Endothelial cell of umbilical vein (primary cell): ENCODE measurements around the gene TSPAN14. TPM values are rescaled to one million over a fixed set of nuclear protein-coding genes. Genes with fewer than 3 reads are reported as not detected.

ENCODE experiments used
- BruUV-seq: library from RNA; stranded (reverse); fragments of 400-500 nt; replicated peaks from 2 replicates; lab custom pipeline; 2021; lab: Mats Ljungman, UMichigan
- CTCF ChIA-PET: fragments of 300-600, 350-600 bp; sonication (Branson Sonifier 250); formaldehyde crosslinking; loops from one replicate; lab custom pipeline; 2021; ENCODE audit warnings: antibody characterized with exemption, inconsistent platforms; lab: Charles Lee
- POLR2A ChIA-PET: fragments of 300-600, 350-600 bp; sonication (Branson Sonifier 250); formaldehyde crosslinking; loops from one replicate; lab custom pipeline; 2021; ENCODE audit warnings: antibody characterized with exemption, inconsistent platforms; lab: Charles Lee
- DNase-seq: peaks from one replicate; pipeline ENCODE4 v3.0.0-alpha.2; 2011; ENCODE audit warnings: low read depth, low spot score
- FAIRE-seq: peaks from 2 replicates; lab custom pipeline; 2011; peaks lifted over from hg19 to GRCh38; lab: Jason Lieb, UNC
- H2AFZ ChIP-seq: 2 replicates; pipeline ENCODE4 v1.6.0; 2012; ENCODE audit warnings: low read depth, low read length, control low read depth, inconsistent platforms
- H3K27ac ChIP-seq: 2 replicates; pipeline ENCODE4 v1.5.1; 2011; ENCODE audit warnings: low read depth, mild to moderate bottlenecking, control low read depth, low read length, moderate library complexity; ENCODE audit not compliant: insufficient read depth
- H3K27me3 ChIP-seq, 2 experiments: 2 replicates each; pipeline versions ENCODE4 v1.6.0 to v1.6.1; 2011; ENCODE audit warnings: low read length in 2 of 2, mixed read lengths in 1 of 2; ENCODE audit not compliant: control insufficient read depth in 2 of 2, insufficient read depth in 2 of 2
- H3K36me3 ChIP-seq, 2 experiments: 2 replicates in 1 of 2; 3 replicates in 1 of 2; pipeline ENCODE4 v1.5.1; 2011; ENCODE audit warnings: low read length in 2 of 2, mild to moderate bottlenecking in 1 of 2, moderate library complexity in 1 of 2; ENCODE audit not compliant: control insufficient read depth in 2 of 2, insufficient read depth in 2 of 2; ENCODE audit errors: extremely low read depth in 1 of 2
- H3K4me1 ChIP-seq: 3 replicates; pipeline ENCODE4 v1.5.1; 2011; ENCODE audit warnings: mild to moderate bottlenecking, low read length; ENCODE audit not compliant: control insufficient read depth, insufficient read depth; ENCODE audit errors: extremely low read depth
- H3K4me2 ChIP-seq: 2 replicates; pipeline ENCODE4 v1.6.1; 2011; ENCODE audit warnings: low read length, control low read depth, mixed read lengths; ENCODE audit not compliant: insufficient read depth
- H3K4me3 ChIP-seq, 3 experiments: fragments of 200-600 bp in 1 of 3; sonication (generic), shearing (Covaris generic) in 1 of 3; replicated peaks in 1 of 3; 2 replicates each; pipeline ENCODE4 v1.5.1; 2011 to 2016; ENCODE audit warnings: control low read depth in 3 of 3, low read length in 3 of 3, mild to moderate bottlenecking in 2 of 3, inconsistent platforms in 1 of 3, low read depth in 1 of 3, moderate library complexity in 1 of 3; ENCODE audit not compliant: insufficient read depth in 1 of 3
- H3K79me2 ChIP-seq: 2 replicates; pipeline ENCODE4 v1.6.0; 2012; ENCODE audit warnings: low read length, inconsistent platforms; ENCODE audit not compliant: control insufficient read depth, insufficient read depth
- H3K9ac ChIP-seq: replicated peaks from 2 replicates; pipeline ENCODE3; 2011; ENCODE audit warnings: low read length, control low read depth; ENCODE audit not compliant: insufficient read depth; ENCODE audit errors: extremely low read depth
- H3K9me1 ChIP-seq: replicated peaks from 3 replicates; pipeline ENCODE4 v1.6.0; 2011; ENCODE audit warnings: mild to moderate bottlenecking, low read length; ENCODE audit not compliant: control insufficient read depth, insufficient read depth; ENCODE audit errors: extremely low read depth
- H3K9me3 ChIP-seq: replicated peaks from 2 replicates; pipeline ENCODE4 v1.5.1; 2012; ENCODE audit warnings: low read length, inconsistent platforms; ENCODE audit not compliant: control insufficient read depth, insufficient read depth
- H4K20me1 ChIP-seq: replicated peaks from 2 replicates; pipeline ENCODE3; 2011; ENCODE audit warnings: mild to moderate bottlenecking, low read length; ENCODE audit not compliant: control insufficient read depth, insufficient read depth; ENCODE audit errors: extremely low read depth
- EZH2 ChIP-seq: IDR thresholded peaks from 2 replicates; pipeline ENCODE4 v1.6.1; 2012; ENCODE audit warnings: borderline replicate concordance, low read depth, mild to moderate bottlenecking, moderate library complexity, low read length, inconsistent platforms; ENCODE audit not compliant: severe bottlenecking
- FOS ChIP-seq: IDR thresholded peaks from 2 replicates; pipeline ENCODE4 v1.6.1; 2011; ENCODE audit warnings: mild to moderate bottlenecking, low read length, moderate library complexity, borderline replicate concordance; ENCODE audit not compliant: insufficient read depth
- GATA2 ChIP-seq: IDR thresholded peaks from 2 replicates; pipeline ENCODE4 v1.7.0; 2011; ENCODE audit warnings: low read depth, mild to moderate bottlenecking, moderate library complexity, mixed read lengths, low read length; ENCODE audit not compliant: insufficient read length, insufficient read depth
- JUN ChIP-seq: IDR thresholded peaks from 2 replicates; pipeline ENCODE4 v1.6.1; 2011; ENCODE audit warnings: borderline replicate concordance, low read depth; ENCODE audit not compliant: insufficient read length, insufficient read depth
- MYC ChIP-seq: IDR thresholded peaks from one replicate; pipeline ENCODE4 v1.6.1; 2011; ENCODE audit warnings: mild to moderate bottlenecking, low read depth, low read length
- POLR2A ChIP-seq: IDR thresholded peaks from 2 replicates; pipeline ENCODE4 v1.6.1; 2012; ENCODE audit warnings: low read depth, mild to moderate bottlenecking, control low read depth, low read length
- POLR2AphosphoS5 ChIP-seq: IDR thresholded peaks from 2 replicates; pipeline ENCODE4 v1.6.1; 2012; ENCODE audit warnings: low read depth, mild to moderate bottlenecking, control low read depth, low read length, moderate library complexity; ENCODE audit not compliant: insufficient read depth
- dilution Hi-C: fragments of 300-500 bp; cut with MboI; formaldehyde crosslinking; loops from one replicate; pipeline ENCODE4 v1.15.0; 2019; ENCODE audit warnings: low sequenced_read_pairs; ENCODE audit not compliant: extremely low pct_ligation_motif_present
- intact Hi-C: fragments of 100-400 bp; cut with micrococcal nuclease; formaldehyde crosslinking; loops from one replicate; pipeline ENCODE4 v1.10.0; 2022
- polyA plus RNA-seq, 4 experiments: library from polyadenylated mRNA; depleted of rRNA in 3 of 4; stranded (reverse) in 3 of 4; unstranded in 1 of 4; fragments of >200 nt; gene quantifications; 2 replicates each; pipeline versions ENCODE4 v1.2.1 to v1.2.3, GENCODE V29; 2011 to 2012; ENCODE audit warnings: missing spikeins in 1 of 4
- total RNA-seq: library from RNA; stranded (reverse); gene quantifications from 2 replicates; pipeline ENCODE4 v1.2.3, GENCODE V29; 2021
- TF ChIP-seq, protein P1 (sequence below), 2 donors: IDR thresholded peaks; 1 replicate in 1 of 2; 2 replicates in 1 of 2; pipeline ENCODE4 v1.5.1; 2011; ENCODE audit warnings: low read length in 2 of 2, mild to moderate bottlenecking in 2 of 2, moderate library complexity in 2 of 2, control low read depth in 1 of 2, inconsistent platforms in 1 of 2, low read depth in 1 of 2; ENCODE audit not compliant: insufficient read depth in 1 of 2; ENCODE audit errors: extremely low read depth in 1 of 2
- TF ChIP-seq, protein P2 (sequence below): IDR thresholded peaks from 2 replicates; pipeline ENCODE4 v1.6.1; 2011; ENCODE audit not compliant: insufficient read depth, insufficient read length

Gene TSPAN14
- total and polyA plus RNA-seq, 2 donors (not counting 3 experiments of a cell fraction or from before 2014, with no cell fraction given) = 210 to 242 TPM

DNA sequence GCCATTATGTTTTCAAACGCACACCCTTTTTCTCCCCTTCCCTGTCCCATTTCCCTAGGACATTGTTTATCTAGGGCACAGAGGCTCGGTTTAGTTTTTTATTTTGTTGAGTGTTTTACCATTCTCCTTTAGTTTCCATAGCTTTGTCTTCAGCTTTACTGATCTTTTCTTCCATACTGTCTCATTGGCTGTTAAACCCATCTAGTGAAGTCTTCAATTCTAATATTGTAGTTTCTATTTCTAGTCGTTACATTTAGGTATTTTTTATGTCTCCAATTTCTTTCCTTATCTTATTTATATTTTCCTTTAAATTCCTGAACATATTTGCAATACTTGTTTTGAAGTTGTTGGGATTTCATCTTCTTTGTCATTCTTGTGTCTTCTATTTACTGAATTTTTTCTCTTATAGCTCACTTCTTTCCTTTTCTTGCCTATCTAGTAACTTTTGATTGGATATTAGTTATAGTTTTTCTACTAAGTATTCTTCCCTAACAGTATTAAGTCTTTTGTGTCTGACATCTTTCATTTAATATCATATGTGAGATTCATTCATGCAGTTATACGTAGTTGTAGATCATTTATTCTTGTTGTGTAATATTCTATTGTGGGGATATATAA lies 42.6 kb downstream of the TSPAN14 start:
- DNase-seq (no peak), FAIRE-seq (no peak)
- no peaks in the 10 kb centered on the region for H3K9me1 ChIP-seq
- ChIA-PET POLR2A (interaction anchor here (1.8 to 2.7 kb wide), 2 partner anchors 13 to 36 kb away, joined by 7 to 8 read pairs; no protein-coding TSS in a partner anchor), CTCF (interaction anchor here (1.3 to 21.9 kb wide), 4 partner anchors 9 to 37 kb away, joined by 7 to 1118 read pairs (median 21); partner anchors contain the start of gene TSPAN14)
- intact Hi-C loops = loop anchor here (1.0 kb wide), 2 partner anchors 9 to 11 kb away; no protein-coding TSS in a partner anchor
- no peak overlapping the region for H3K4me3 ChIP-seq
- H3K4me2 ChIP-seq = peak overlapping the region; percentile 36
- H3K27ac ChIP-seq = peak overlapping the region; percentile 76
- no TSS peak for BruUV-seq
- H3K36me3 ChIP-seq = peaks cover 5 to 10% of the 10 kb centered on the region in 2 experiments
- H4K20me1 ChIP-seq = no peaks in the 10 kb centered on the region
- H2AFZ ChIP-seq = no peak overlapping the region
- no peaks in the 10 kb centered on the region for H3K27me3 ChIP-seq
- H3K79me2 ChIP-seq = peaks cover 97% of the 10 kb centered on the region
- H3K9me3 ChIP-seq = no peaks in the 10 kb centered on the region
- dilution Hi-C loops = no loop called here
- no peak overlapping the region for H3K9ac ChIP-seq
- peaks cover 92% of the 10 kb centered on the region for H3K4me1 ChIP-seq
- TF ChIP-seq MYC = no peak
- no peak for TF ChIP-seq GATA2
- no peak for TF ChIP-seq FOS
- TF ChIP-seq, protein P1, sequence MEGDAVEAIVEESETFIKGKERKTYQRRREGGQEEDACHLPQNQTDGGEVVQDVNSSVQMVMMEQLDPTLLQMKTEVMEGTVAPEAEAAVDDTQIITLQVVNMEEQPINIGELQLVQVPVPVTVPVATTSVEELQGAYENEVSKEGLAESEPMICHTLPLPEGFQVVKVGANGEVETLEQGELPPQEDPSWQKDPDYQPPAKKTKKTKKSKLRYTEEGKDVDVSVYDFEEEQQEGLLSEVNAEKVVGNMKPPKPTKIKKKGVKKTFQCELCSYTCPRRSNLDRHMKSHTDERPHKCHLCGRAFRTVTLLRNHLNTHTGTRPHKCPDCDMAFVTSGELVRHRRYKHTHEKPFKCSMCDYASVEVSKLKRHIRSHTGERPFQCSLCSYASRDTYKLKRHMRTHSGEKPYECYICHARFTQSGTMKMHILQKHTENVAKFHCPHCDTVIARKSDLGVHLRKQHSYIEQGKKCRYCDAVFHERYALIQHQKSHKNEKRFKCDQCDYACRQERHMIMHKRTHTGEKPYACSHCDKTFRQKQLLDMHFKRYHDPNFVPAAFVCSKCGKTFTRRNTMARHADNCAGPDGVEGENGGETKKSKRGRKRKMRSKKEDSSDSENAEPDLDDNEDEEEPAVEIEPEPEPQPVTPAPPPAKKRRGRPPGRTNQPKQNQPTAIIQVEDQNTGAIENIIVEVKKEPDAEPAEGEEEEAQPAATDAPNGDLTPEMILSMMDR (IDR thresholded peaks at IDR 0.05; ENCODE audit: extremely low read depth in 1 of 2, insufficient read depth in 1 of 2, low read depth in 1 of 2, low read length in 2 of 2) = no peak
- TF ChIP-seq, protein P2, sequence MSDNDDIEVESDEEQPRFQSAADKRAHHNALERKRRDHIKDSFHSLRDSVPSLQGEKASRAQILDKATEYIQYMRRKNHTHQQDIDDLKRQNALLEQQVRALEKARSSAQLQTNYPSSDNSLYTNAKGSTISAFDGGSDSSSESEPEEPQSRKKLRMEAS = no peak
- TF ChIP-seq POLR2AphosphoS5 = no peak
- TF ChIP-seq POLR2A = no peak
- TF ChIP-seq EZH2 = no peak
- TF ChIP-seq JUN = no peak
